CD8-positive, alpha-beta memory T cell (primary cell): Measurements from ENCODE around the gene SLC7A5. TPM values are rescaled to one million over a fixed set of nuclear protein-coding genes. Genes with fewer than 3 reads are reported as not detected.

Experiments used
- CTCF ChIA-PET: fragments of 350-600 bp; sonication (Branson Sonifier 250); formaldehyde crosslinking; loops from one replicate; lab custom pipeline; 2021; ENCODE audit warnings: antibody characterized with exemption; lab: Charles Lee
- POLR2A ChIA-PET: fragments of 350-600 bp; sonication (Branson Sonifier 250); formaldehyde crosslinking; loops from one replicate; lab custom pipeline; 2021; ENCODE audit warnings: antibody characterized with exemption; lab: Charles Lee
- DNase-seq, 5 donors: peaks; one replicate each; pipeline versions ENCODE4 v3.0.0 to v3.0.0-alpha.2; 2020 to 2022; ENCODE audit warnings: mixed read lengths in 1 of 5
- H3K27ac ChIP-seq: one replicate; pipeline ENCODE4 v1.7.0; 2013; ENCODE audit warnings: low read depth, mild to moderate bottlenecking, low read length, moderate library complexity
- H3K27me3 ChIP-seq: 2 replicates; pipeline ENCODE4 v1.7.0; 2013; ENCODE audit warnings: low read length, mild to moderate bottlenecking; ENCODE audit not compliant: insufficient read depth, poor library complexity, severe bottlenecking
- H3K36me3 ChIP-seq: 2 replicates; pipeline ENCODE4 v1.7.0; 2013; ENCODE audit warnings: mild to moderate bottlenecking, low read length, moderate library complexity; ENCODE audit not compliant: insufficient read depth
- H3K4me1 ChIP-seq: 2 replicates; pipeline ENCODE4 v1.7.0; 2013; ENCODE audit warnings: mild to moderate bottlenecking, low read length, moderate library complexity; ENCODE audit not compliant: insufficient read depth
- H3K4me3 ChIP-seq: 2 replicates; pipeline ENCODE4 v1.7.0; 2013; ENCODE audit warnings: mild to moderate bottlenecking, low read length
- H3K9me3 ChIP-seq: 2 replicates; pipeline ENCODE4 v1.7.0; 2013; ENCODE audit warnings: mild to moderate bottlenecking, low read length
- H3K27ac Mint-ChIP-seq, 8 donors: one replicate each; pipeline ENCODE4 v1.8.0; 2020 to 2021; ENCODE audit warnings: mixed read lengths in 8 of 8, mild to moderate bottlenecking in 6 of 8, inconsistent platforms in 3 of 8, moderate library complexity in 3 of 8
- H3K27me3 Mint-ChIP-seq, 2 donors: one replicate each; pipeline ENCODE4 v1.8.0; 2020 to 2021; ENCODE audit warnings: mixed read lengths in 2 of 2, mild to moderate bottlenecking in 1 of 2, moderate library complexity in 1 of 2
- H3K36me3 Mint-ChIP-seq, 3 donors: one replicate each; pipeline ENCODE4 v1.8.0; 2020 to 2021; ENCODE audit warnings: mixed read lengths in 3 of 3, inconsistent platforms in 1 of 3, mild to moderate bottlenecking in 1 of 3
- H3K4me1 Mint-ChIP-seq, 3 donors: one replicate each; pipeline ENCODE4 v1.8.0; 2020 to 2021; ENCODE audit warnings: mixed read lengths in 3 of 3, inconsistent platforms in 1 of 3, mild to moderate bottlenecking in 1 of 3
- H3K4me3 Mint-ChIP-seq, 7 donors: one replicate each; pipeline ENCODE4 v1.8.0; 2020 to 2021; ENCODE audit warnings: mixed read lengths in 7 of 7, mild to moderate bottlenecking in 6 of 7, moderate library complexity in 4 of 7, inconsistent platforms in 2 of 7
- H3K9me3 Mint-ChIP-seq, 5 donors: one replicate each; pipeline ENCODE4 v1.8.0; 2020 to 2022; ENCODE audit warnings: mixed read lengths in 5 of 5, mild to moderate bottlenecking in 3 of 5, moderate library complexity in 2 of 5, inconsistent platforms in 1 of 5
- polyA plus RNA-seq: library from polyadenylated mRNA; unstranded; fragments of 300-500 nt; fragmentation: Illumina TruSeq; gene quantifications from one replicate; pipeline ENCODE4 v1.2.3, GENCODE V29; 2021
- total RNA-seq, 2 experiments: library from RNA; stranded (reverse); gene quantifications; one replicate each; pipeline ENCODE4 v1.2.3, GENCODE V29; 2021

The SLC7A5 gene
- total and polyA plus RNA-seq, 3 experiments from 2014 or later, result 20.7 to 383 (median 366) TPM

GRCh38 chr16:87854907-87855683 is 14.2 kb downstream of the SLC7A5 start:
- peak overlapping the region; percentile 76 to 90 (median 79) for H3K4me3 Mint-ChIP-seq
- no peak for DNase-seq
- CTCF ChIA-PET, result interaction anchor here (2.8 to 11.2 kb wide), 2 partner anchors 15 to 76 kb away, joined by 14 to 298 read pairs; partner anchors contain the start of gene SLC7A5
- H3K27me3 ChIP-seq, result no peaks in the 10 kb centered on the region
- H3K27ac ChIP-seq, result peak overlapping the region; percentile 89
- no peaks in the 10 kb centered on the region for H3K9me3 ChIP-seq
- peaks cover 53% of the 10 kb centered on the region for H3K4me1 ChIP-seq
- H3K27ac Mint-ChIP-seq, result peak overlapping the region; percentile 34 to 99 (median 96)
- H3K36me3 ChIP-seq, result peaks cover 11% of the 10 kb centered on the region
- H3K9me3 Mint-ChIP-seq, result peaks cover 0 to 2% (median 0%) of the 10 kb centered on the region in 5 donors
- peaks cover 0 to 1% of the 10 kb centered on the region in 2 donors for H3K27me3 Mint-ChIP-seq
- H3K4me1 Mint-ChIP-seq, result peaks cover 40 to 69% (median 53%) of the 10 kb centered on the region in 3 donors
- peaks cover 0 to 42% (median 2%) of the 10 kb centered on the region in 3 donors for H3K36me3 Mint-ChIP-seq
- H3K4me3 ChIP-seq, result no peak overlapping the region
- POLR2A ChIA-PET, result interaction anchor here (0.6 kb wide), 1 partner anchor 13 kb away, joined by 3 read pairs; no protein-coding TSS in a partner anchor

GRCh38 chr16:87854053-87854906 is 15.0 kb downstream of the SLC7A5 start:
- H3K36me3 Mint-ChIP-seq, result peaks cover 0 to 45% (median 0%) of the 10 kb centered on the region in 3 donors

GRCh38 chr16:87853411-87854052 is 15.8 kb downstream of the SLC7A5 start:
- Mint-ChIP-seq H3K4me3 (peak overlapping the region; percentile 57 to 87 (median 68)), H3K9me3 (peaks cover 0 to 2% (median 0%) of the 10 kb centered on the region in 5 donors), H3K27ac (peak overlapping the region; percentile 70 to 99 (median 90)), H3K4me1 (peaks cover 41 to 64% (median 46%) of the 10 kb centered on the region in 3 donors), H3K36me3 (peaks cover 0 to 49% (median 2%) of the 10 kb centered on the region in 3 donors), H3K27me3 (peaks cover 0 to 1% of the 10 kb centered on the region in 2 donors)
- Histone ChIP-seq H3K4me3 (peak overlapping the region; percentile 46), H3K27ac (peak overlapping the region; percentile 82), H3K4me1 (peaks cover 53% of the 10 kb centered on the region), H3K9me3 (no peaks in the 10 kb centered on the region), H3K27me3 (no peaks in the 10 kb centered on the region), H3K36me3 (peaks cover 11% of the 10 kb centered on the region)
- CTCF ChIA-PET, result interaction anchor here (4.9 to 11.2 kb wide), 2 partner anchors 17 to 73 kb away, joined by 86 to 298 read pairs; partner anchors contain the start of gene SLC7A5
- DNase-seq, result peak; percentile 66 to 91 (median 86)
- POLR2A ChIA-PET, result interaction anchor here (1.1 to 1.3 kb wide), 2 partner anchors 13 to 16 kb away, joined by 5 to 9 read pairs; partner anchors contain the start of gene SLC7A5

More at GRCh38 chr16:87854053-87854906, 15.0 kb downstream of the SLC7A5 start:
- Histone ChIP-seq H3K9me3 (no peaks in the 10 kb centered on the region), H3K36me3 (peaks cover 11% of the 10 kb centered on the region), H3K27me3 (no peaks in the 10 kb centered on the region), H3K4me1 (peaks cover 53% of the 10 kb centered on the region), H3K4me3 (no peak overlapping the region), H3K27ac (peak overlapping the region; percentile 89)
- H3K27me3 Mint-ChIP-seq, result peaks cover 0 to 1% of the 10 kb centered on the region in 2 donors
- CTCF ChIA-PET, result interaction anchor here (2.8 to 11.2 kb wide), 2 partner anchors 16 to 75 kb away, joined by 14 to 298 read pairs; partner anchors contain the start of gene SLC7A5
- H3K9me3 Mint-ChIP-seq, result peaks cover 0 to 2% (median 0%) of the 10 kb centered on the region in 5 donors
- peak overlapping the region; percentile 81 to 99 (median 96) for H3K27ac Mint-ChIP-seq
- H3K4me3 Mint-ChIP-seq, result peak overlapping the region; percentile 57 to 87 (median 76)
- POLR2A ChIA-PET, result interaction anchor here (1.1 kb wide), 1 partner anchor 15 kb away, joined by 5 read pairs; the partner anchor contains the start of gene SLC7A5
- peak in 4 of 5 donors; percentile 37 to 56 (median 55) for DNase-seq
- H3K4me1 Mint-ChIP-seq, result peaks cover 41 to 66% (median 47%) of the 10 kb centered on the region in 3 donors

GRCh38 chr16:87851601-87852000 is 17.7 kb downstream of the SLC7A5 start:
- DNase-seq, result no peak
- Mint-ChIP-seq H3K4me3 (peak overlapping the region in 1 of 7 donors; percentile 32), H3K36me3 (peaks cover 0 to 49% (median 2%) of the 10 kb centered on the region in 3 donors), H3K27me3 (peaks cover 0 to 1% of the 10 kb centered on the region in 2 donors), H3K9me3 (peaks cover 0 to 2% (median 0%) of the 10 kb centered on the region in 5 donors), H3K4me1 (peaks cover 27 to 44% (median 28%) of the 10 kb centered on the region in 3 donors), H3K27ac (peak overlapping the region in 2 of 8 donors; percentile 74 to 86)
- Histone ChIP-seq H3K9me3 (no peaks in the 10 kb centered on the region), H3K4me3 (no peak overlapping the region), H3K27me3 (no peaks in the 10 kb centered on the region), H3K27ac (peak overlapping the region; percentile 82), H3K4me1 (peaks cover 43% of the 10 kb centered on the region), H3K36me3 (peaks cover 11% of the 10 kb centered on the region)
- CTCF ChIA-PET, result interaction anchor here (1.0 to 11.2 kb wide), 3 partner anchors 19 to 71 kb away, joined by 3 to 298 read pairs (median 86); partner anchors contain the start of gene SLC7A5
- POLR2A ChIA-PET, result no interaction called here

- H3K27me3 Mint-ChIP-seq, result peaks cover 0 to 1% of the 10 kb centered on the region in 2 donors
- peak overlapping the region in 5 of 8 donors; percentile 17 to 86 (median 33) for H3K27ac Mint-ChIP-seq
- Histone ChIP-seq H3K9me3 (no peaks in the 10 kb centered on the region), H3K4me3 (no peak overlapping the region), H3K36me3 (peaks cover 11% of the 10 kb centered on the region), H3K4me1 (peaks cover 39% of the 10 kb centered on the region), H3K27me3 (no peaks in the 10 kb centered on the region), H3K27ac (no peak overlapping the region)
- peaks cover 0 to 2% (median 0%) of the 10 kb centered on the region in 5 donors for H3K9me3 Mint-ChIP-seq
- peak overlapping the region in 2 of 7 donors; percentile 35 to 70 for H3K4me3 Mint-ChIP-seq
- peaks cover 0 to 48% (median 2%) of the 10 kb centered on the region in 3 donors for H3K36me3 Mint-ChIP-seq
- DNase-seq, result no peak
- POLR2A ChIA-PET, result no interaction called here
- H3K4me1 Mint-ChIP-seq, result peaks cover 25 to 40% (median 27%) of the 10 kb centered on the region in 3 donors
- CTCF ChIA-PET, result interaction anchor here (1.0 to 11.2 kb wide), 5 partner anchors 19 to 71 kb away, joined by 3 to 298 read pairs (median 5); partner anchors contain the start of gene SLC7A5
Observed at GRCh38 chr16:87851141-87851587, 18.1 kb downstream of the SLC7A5 start.

- ChIA-PET POLR2A (interaction anchor here (1.2 to 1.8 kb wide), 3 partner anchors 19 to 71 kb away, joined by 4 to 10 read pairs (median 5); partner anchors contain the start of gene SLC7A5), CTCF (interaction anchor here (0.8 to 11.2 kb wide), 25 partner anchors 10 to 588 kb away, joined by 3 to 298 read pairs (median 4); partner anchors contain the start of genes KLHDC4 and SLC7A5)
- peaks cover 18 to 31% (median 18%) of the 10 kb centered on the region in 3 donors for H3K4me1 Mint-ChIP-seq
- peaks cover 0 to 1% of the 10 kb centered on the region in 2 donors for H3K27me3 Mint-ChIP-seq
- Histone ChIP-seq H3K4me1 (peaks cover 31% of the 10 kb centered on the region), H3K27ac (no peak overlapping the region), H3K27me3 (no peaks in the 10 kb centered on the region), H3K36me3 (peaks cover 11% of the 10 kb centered on the region), H3K4me3 (no peak overlapping the region), H3K9me3 (no peaks in the 10 kb centered on the region)
- H3K27ac Mint-ChIP-seq, result peak overlapping the region in 6 of 8 donors; percentile 47 to 86 (median 66)
- peaks cover 0 to 2% (median 0%) of the 10 kb centered on the region in 5 donors for H3K9me3 Mint-ChIP-seq
- DNase-seq, result peak; percentile 66 to 87 (median 70)
- peaks cover 0 to 46% (median 2%) of the 10 kb centered on the region in 3 donors for H3K36me3 Mint-ChIP-seq
- peak overlapping the region in 2 of 7 donors; percentile 35 to 64 for H3K4me3 Mint-ChIP-seq
Observed at GRCh38 chr16:87850009-87851006, 19.0 kb downstream of the SLC7A5 start.
